Thoracic aorta (tissue), 2 donors: ENCODE measurements around the gene APOA4. TPM values are rescaled to one million over a fixed set of nuclear protein-coding genes. Genes with fewer than 3 reads are reported as not detected.

Experiments used
- ATAC-seq: fragments of 150-250 bp; one replicate; pipeline ENCODE4 v1.8.0; 2017; ENCODE audit warnings: low read depth; ENCODE audit not compliant: insufficient number of reproducible peaks, low FRiP score
- DNase-seq: peaks from one replicate; pipeline ENCODE4 v3.0.0-alpha.2; 2020; ENCODE audit warnings: low spot score
- H3K27ac ChIP-seq, 2 donors: fragments of 200-600 bp; sonication (generic); 1 replicate in 1 of 2; 2 replicates in 1 of 2; pipeline ENCODE4 v1.5.1; 2016; ENCODE audit warnings: mild to moderate bottlenecking in 2 of 2, moderate library complexity in 2 of 2
- H3K27me3 ChIP-seq: fragments of 200-600 bp; sonication (generic); replicated peaks from 2 replicates; pipeline ENCODE4 v1.6.0; 2016; ENCODE audit warnings: mild to moderate bottlenecking; ENCODE audit not compliant: insufficient read depth
- H3K36me3 ChIP-seq: fragments of 200-600 bp; sonication (generic); one replicate; pipeline ENCODE4 v1.5.1; 2016
- H3K4me1 ChIP-seq, 2 donors: fragments of 200-600 bp; sonication (generic); 1 replicate in 1 of 2; 2 replicates in 1 of 2; pipeline versions ENCODE4 v1.5.1 to v1.6.0; 2016; ENCODE audit warnings: low read depth in 2 of 2, mild to moderate bottlenecking in 1 of 2; ENCODE audit not compliant: control insufficient read depth in 1 of 2
- H3K4me3 ChIP-seq: fragments of 200-600 bp; sonication (generic); 2 replicates; pipeline ENCODE4 v1.5.1; 2016; ENCODE audit warnings: mild to moderate bottlenecking
- H3K9me3 ChIP-seq: fragments of 200-600 bp; sonication (generic); 2 replicates; pipeline ENCODE4 v1.5.1; 2016
- CTCF ChIP-seq: fragments of 200-600 bp; sonication (generic); IDR thresholded peaks from one replicate; pipeline ENCODE4 v1.5.1; 2019; ENCODE audit warnings: antibody characterized with exemption
- total RNA-seq, 2 donors: library from RNA; depleted of rRNA; stranded (reverse); fragments of >200 nt; gene quantifications; one replicate each; pipeline versions ENCODE4 v1.1.0 to v1.2.3, GENCODE V29; 2016

APOA4 gene
- total RNA-seq, 2 donors from 2014 or later = 0.99 TPM; not detected in 1

GRCh38 chr11:116772443-116773202 lies 50.5 kb downstream of the APOA4 start, which contains the start of gene BUD13:
BUD13 (minus strand) TSS chr11:116772987; CDS start chr11:116772964, 23 bp downstream.
- ATAC-seq = peak; percentile 75
- peak within 1 kb of the TSS; percentile 82 for H3K4me3 ChIP-seq
- peaks cover 2% of the 10 kb centered on the region for H3K36me3 ChIP-seq
- H3K4me1 ChIP-seq = peaks cover 11 to 22% of the 10 kb centered on the region in 2 donors
- peak; percentile 50 for DNase-seq
- no peaks in the 10 kb centered on the region for H3K9me3 ChIP-seq
- H3K27ac ChIP-seq = peak within 1 kb of the TSS; percentile 76 to 85
- H3K27me3 ChIP-seq = no peaks in the 10 kb centered on the region
- TF ChIP-seq CTCF = no peak

- Histone ChIP-seq H3K9me3 (no peaks in the 10 kb centered on the region), H3K27me3 (no peaks in the 10 kb centered on the region), H3K4me3 (peak overlapping the region; percentile 82), H3K4me1 (peaks cover 11 to 22% of the 10 kb centered on the region in 2 donors), H3K27ac (peak overlapping the region; percentile 76 to 85), H3K36me3 (no peaks in the 10 kb centered on the region)
- DNase-seq (no peak), ATAC-seq (no peak)
- no peak for TF ChIP-seq CTCF
Observed at GRCh38 chr11:116771935-116772334, 51.2 kb downstream of the APOA4 start.

Other genes starting within 250 kb of the APOA4 start
- 10 to 100 TPM in 1 of 2 donors, 1 to 10 TPM in 1; 5.8 to 12.5 TPM for gene BUD13, start 50.3 kb downstream of the APOA4 start, total RNA-seq
- gene ZPR1, start 35.3 kb downstream of the APOA4 start, total RNA-seq = 10 to 100 TPM; 30.7 to 36.2 TPM
- not detected for gene APOA5, start 31.4 kb downstream of the APOA4 start, total RNA-seq
- gene APOC3, start 6.6 kb upstream of the APOA4 start, total RNA-seq = not detected
- not detected for gene APOA1, start 14.3 kb upstream of the APOA4 start, total RNA-seq